Mucosa of descending colon (tissue), 3 donors: ENCODE data around the gene CRNN. TPM values are rescaled to one million over a fixed set of nuclear protein-coding genes. Genes with fewer than 3 reads are reported as not detected.
A peak's percentile ranks its signal among the peaks of the same experiment; 100 is the strongest.

ENCODE experiments used
- ATAC-seq: fragments of 200-7000 bp; cut with Tn5 transposase; one replicate; pipeline ENCODE4 v1.9.1; 2020; ENCODE audit warnings: mild to moderate bottlenecking, moderate library complexity
- DNase-seq, 3 donors: peaks; one replicate each; pipeline ENCODE4 v3.0.0-alpha.2; 2020
- H3K36me3 ChIP-seq: fragments of 200-600 bp; one replicate; pipeline ENCODE4 v1.8.0; 2021; ENCODE audit warnings: low read depth, mild to moderate bottlenecking
- H3K4me1 ChIP-seq: fragments of 200-600 bp; one replicate; pipeline ENCODE4 v1.8.0; 2021; ENCODE audit warnings: low read depth, mild to moderate bottlenecking
- H3K4me3 ChIP-seq: fragments of 200-600 bp; one replicate; pipeline ENCODE4 v1.8.0; 2021; ENCODE audit warnings: mild to moderate bottlenecking
- H3K9me3 ChIP-seq: fragments of 200-600 bp; one replicate; pipeline ENCODE4 v1.8.0; 2021; ENCODE audit warnings: mild to moderate bottlenecking
- intact Hi-C, 2 donors: fragments of 100-400 bp; cut with DNase I in 1 of 2; cut with micrococcal nuclease in 1 of 2; formaldehyde crosslinking; loops; one replicate each; pipeline versions ENCODE4 v1.11.0 to v1.11.1; 2022; cut with DNase I, micrococcal nuclease
- total RNA-seq, 3 donors: library from RNA; stranded (reverse); fragmentation: NEBNext Ultra II Directional in 2 of 3; extraction: Animal tissue kit (Norgen Biotek cat#: 25700) in 2 of 3; gene quantifications; one replicate each; pipeline versions ENCODE4 v1.2.1 to v1.2.4, GENCODE V29; 2021 to 2023
- TF ChIP-seq, protein P1 (sequence below): fragments of 200-600 bp; IDR thresholded peaks from one replicate; pipeline ENCODE4 v1.8.0; 2022; ENCODE audit warnings: antibody characterized with exemption, mild to moderate bottlenecking
- donor health status: DM: no; HTN: no; CAD: no; lungs with moderate emphysema.
- donor health status: DM: no; HTN: no; CAD: no.
- donor health status: DM: no; HTN: yes; CAD: no.

Gene CRNN
- total RNA-seq, 3 donors from 2014 or later, result not detected

DNA sequence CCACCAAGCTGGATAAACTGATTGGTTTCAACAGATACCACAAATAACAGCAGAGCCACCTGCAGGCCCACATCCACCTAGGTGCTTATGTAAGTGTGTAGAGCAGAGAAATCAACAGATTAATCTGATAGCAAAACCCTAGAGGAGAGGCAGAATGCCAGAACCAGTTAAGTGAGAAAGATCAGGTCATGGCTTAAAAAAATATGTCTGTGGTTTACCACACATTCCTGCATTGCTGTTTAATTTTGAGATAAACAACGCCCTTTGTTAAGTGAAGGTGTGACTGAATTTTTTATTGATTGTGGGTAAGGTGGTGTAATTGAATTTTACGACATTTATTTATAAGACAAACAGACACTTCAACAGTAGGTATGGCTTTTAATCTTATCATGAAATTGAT, 21.2 kb downstream of the CRNN start:
- no peaks in the 10 kb centered on the region for H3K9me3 ChIP-seq
- ATAC-seq (no peak), DNase-seq (no peak)
- intact Hi-C loops, result no loop called here
- no peaks in the 10 kb centered on the region for H3K4me1 ChIP-seq
- no peaks in the 10 kb centered on the region for H3K36me3 ChIP-seq
- TF ChIP-seq, protein P1, sequence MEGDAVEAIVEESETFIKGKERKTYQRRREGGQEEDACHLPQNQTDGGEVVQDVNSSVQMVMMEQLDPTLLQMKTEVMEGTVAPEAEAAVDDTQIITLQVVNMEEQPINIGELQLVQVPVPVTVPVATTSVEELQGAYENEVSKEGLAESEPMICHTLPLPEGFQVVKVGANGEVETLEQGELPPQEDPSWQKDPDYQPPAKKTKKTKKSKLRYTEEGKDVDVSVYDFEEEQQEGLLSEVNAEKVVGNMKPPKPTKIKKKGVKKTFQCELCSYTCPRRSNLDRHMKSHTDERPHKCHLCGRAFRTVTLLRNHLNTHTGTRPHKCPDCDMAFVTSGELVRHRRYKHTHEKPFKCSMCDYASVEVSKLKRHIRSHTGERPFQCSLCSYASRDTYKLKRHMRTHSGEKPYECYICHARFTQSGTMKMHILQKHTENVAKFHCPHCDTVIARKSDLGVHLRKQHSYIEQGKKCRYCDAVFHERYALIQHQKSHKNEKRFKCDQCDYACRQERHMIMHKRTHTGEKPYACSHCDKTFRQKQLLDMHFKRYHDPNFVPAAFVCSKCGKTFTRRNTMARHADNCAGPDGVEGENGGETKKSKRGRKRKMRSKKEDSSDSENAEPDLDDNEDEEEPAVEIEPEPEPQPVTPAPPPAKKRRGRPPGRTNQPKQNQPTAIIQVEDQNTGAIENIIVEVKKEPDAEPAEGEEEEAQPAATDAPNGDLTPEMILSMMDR, result no peak
- H3K4me3 ChIP-seq, result no peak overlapping the region

DNA sequence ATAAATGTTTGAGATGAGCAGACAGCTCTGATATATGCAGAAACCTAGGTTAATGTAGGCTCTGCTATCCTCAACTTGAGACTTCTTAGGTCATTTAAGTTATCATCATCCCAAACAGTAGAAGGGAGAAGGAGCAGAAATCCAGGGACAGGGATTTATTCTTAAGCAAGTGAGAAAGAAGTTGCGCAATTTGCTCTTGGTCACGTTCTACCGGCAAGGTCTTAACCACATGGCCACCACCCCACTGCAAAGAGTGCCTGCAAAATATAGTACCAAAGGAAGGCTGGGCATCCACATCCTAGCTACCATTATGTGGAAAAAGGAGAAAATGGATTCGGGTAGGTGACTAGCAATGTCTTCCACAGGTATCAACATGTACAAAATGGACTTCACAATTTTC, 25.2 kb downstream of the CRNN start:
- DNase-seq (no peak), ATAC-seq (no peak)
- TF ChIP-seq, protein P1, result no peak
- no peaks in the 10 kb centered on the region for H3K9me3 ChIP-seq
- intact Hi-C loops, result no loop called here
- H3K4me1 ChIP-seq, result no peaks in the 10 kb centered on the region
- H3K36me3 ChIP-seq, result no peaks in the 10 kb centered on the region
- no peak overlapping the region for H3K4me3 ChIP-seq

DNA sequence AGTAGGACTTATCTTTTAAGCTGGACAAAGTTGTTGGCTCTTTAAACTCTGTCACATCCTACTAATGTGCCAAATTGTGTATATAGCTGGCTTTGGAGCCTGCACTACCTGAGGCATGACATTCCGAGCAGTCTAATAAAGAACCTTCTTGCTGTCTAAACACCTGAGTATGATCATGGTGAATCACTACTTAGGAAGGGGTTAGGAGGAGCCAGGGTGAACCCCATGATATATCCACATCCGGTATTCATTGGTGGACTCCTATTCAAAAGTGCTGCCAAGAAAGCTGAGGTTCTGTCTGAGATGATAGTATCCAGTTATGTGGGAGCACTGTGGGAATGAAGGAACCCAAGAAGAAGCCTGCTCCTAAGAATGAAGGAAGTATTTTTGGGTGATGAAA, 27.1 kb downstream of the CRNN start:
- intact Hi-C loops, result no loop called here
- no peak for DNase-seq
- TF ChIP-seq, protein P1, result no peak
- Histone ChIP-seq H3K4me3 (no peak overlapping the region), H3K9me3 (no peaks in the 10 kb centered on the region), H3K4me1 (no peaks in the 10 kb centered on the region), H3K36me3 (no peaks in the 10 kb centered on the region)
- ATAC-seq, result no peak

DNA sequence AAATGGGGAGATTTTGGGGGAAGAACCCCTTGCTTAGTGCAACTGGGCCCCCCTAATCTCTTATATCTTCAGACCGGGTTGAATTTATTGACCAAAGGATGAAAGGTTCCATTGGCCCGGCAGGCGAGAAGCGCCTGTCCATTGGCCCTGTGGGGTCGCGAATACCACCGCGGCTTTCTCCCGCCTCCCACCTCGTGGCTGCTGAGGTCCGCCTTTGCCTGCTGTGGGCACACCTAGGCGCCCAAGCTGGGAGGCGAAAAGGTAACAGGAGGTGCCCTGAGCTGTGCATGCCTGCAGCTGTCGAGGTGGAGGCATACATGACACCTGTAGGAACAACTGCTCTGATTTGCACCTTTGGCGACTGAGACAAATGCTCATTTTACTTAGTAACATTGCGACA, 33.1 kb downstream of the CRNN start:
- Histone ChIP-seq H3K9me3 (no peaks in the 10 kb centered on the region), H3K4me3 (no peak overlapping the region), H3K4me1 (no peaks in the 10 kb centered on the region), H3K36me3 (no peaks in the 10 kb centered on the region)
- ATAC-seq (no peak), DNase-seq (peak in 1 of 3 donors; percentile 41)
- TF ChIP-seq, protein P1, result no peak
- intact Hi-C loops, result no loop called here

DNA sequence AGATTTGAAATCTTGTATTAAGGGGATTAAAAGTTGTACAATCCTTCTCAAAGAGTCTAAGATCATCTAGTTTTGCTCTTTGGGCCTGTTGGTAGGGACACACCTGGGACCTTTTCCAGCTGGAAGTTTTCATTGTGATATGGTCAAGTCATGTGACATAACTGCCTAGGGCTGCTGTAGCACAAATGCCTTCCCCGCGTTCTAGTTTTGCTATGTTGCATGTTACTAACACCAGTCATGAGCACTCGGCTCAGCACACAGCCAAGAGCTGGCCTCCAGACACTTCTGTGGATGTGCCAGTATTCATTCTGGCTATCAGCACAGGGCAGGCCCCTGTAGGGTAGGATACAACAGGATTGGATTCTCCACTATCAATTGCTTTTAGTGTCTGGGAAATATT, 39.6 kb downstream of the CRNN start:
- no peak overlapping the region for H3K4me3 ChIP-seq
- ATAC-seq, result no peak

More for the DNA sequence above, 39.6 kb downstream of the CRNN start:
- TF ChIP-seq, protein P1, result no peak
- H3K4me1 ChIP-seq, result no peaks in the 10 kb centered on the region
- no peak for DNase-seq
- intact Hi-C loops, result no loop called here
- H3K36me3 ChIP-seq, result no peaks in the 10 kb centered on the region
- no peaks in the 10 kb centered on the region for H3K9me3 ChIP-seq
